GM18909 (cell line): ENCODE data around the gene PRSS48.
"Not testable (repeated sequence)": the region's sequence is repeated elsewhere in the genome, so short reads cannot be mapped to it uniquely, and the experiment has no call there.

Source experiments
- ATAC-seq: cut with Tn5 transposase; IDR thresholded peaks from one replicate; pipeline ENCODE4 v1.9.1; 2021; ENCODE audit warnings: mild to moderate bottlenecking; ENCODE audit not compliant: unreplicated experiment, poor library complexity

PRSS48 gene

GRCh38 chr4:151276787-151277562 lies at the start of gene PRSS48:
Gene PRSS48 (plus strand): TSS chr4:151277161. CDS start chr4:151277173, 12 bp downstream.
- ATAC-seq: no peak

- no peak for ATAC-seq
These were observed 49.8 kb upstream of the PRSS48 start for GRCh38 chr4:151227172-151227571.

- ATAC-seq: no peak
These were observed 49.2 kb upstream of the PRSS48 start for GRCh38 chr4:151227731-151228130.

- no peak for ATAC-seq
These were observed 48.5 kb upstream of the PRSS48 start for GRCh38 chr4:151228189-151229119.

GRCh38 chr4:151231915-151232595 lies 44.9 kb upstream of the PRSS48 start:
- no peak for ATAC-seq

- no peak for ATAC-seq
These were observed 43.4 kb upstream of the PRSS48 start for GRCh38 chr4:151233600-151233999.

- not testable (repeated sequence) for ATAC-seq
These were observed 41.6 kb upstream of the PRSS48 start for GRCh38 chr4:151235373-151235772.

- no peak for ATAC-seq
These were observed 40.9 kb upstream of the PRSS48 start for GRCh38 chr4:151236036-151236435.

- ATAC-seq: no peak
These were observed 38.5 kb upstream of the PRSS48 start for GRCh38 chr4:151238477-151238876.

- no peak for ATAC-seq
These were observed 37.4 kb upstream of the PRSS48 start for GRCh38 chr4:151239608-151240007.

GRCh38 chr4:151242305-151242704 lies 34.7 kb upstream of the PRSS48 start:
- ATAC-seq: no peak

- ATAC-seq: no peak
These were observed 30.2 kb upstream of the PRSS48 start for GRCh38 chr4:151246742-151247141.

GRCh38 chr4:151247395-151247794 lies 29.6 kb upstream of the PRSS48 start:
- ATAC-seq: no peak

GRCh38 chr4:151248519-151248918 lies 28.4 kb upstream of the PRSS48 start:
- ATAC-seq: no peak

GRCh38 chr4:151250706-151251105 lies 26.3 kb upstream of the PRSS48 start:
- no peak for ATAC-seq

GRCh38 chr4:151251603-151252304 lies 25.2 kb upstream of the PRSS48 start:
- no peak for ATAC-seq

GRCh38 chr4:151255226-151255625 lies 21.7 kb upstream of the PRSS48 start:
- ATAC-seq: not testable (repeated sequence)

- not testable (repeated sequence) for ATAC-seq
These were observed 21.3 kb upstream of the PRSS48 start for GRCh38 chr4:151255680-151256079.

GRCh38 chr4:151256134-151256533 lies 20.8 kb upstream of the PRSS48 start:
- ATAC-seq: no peak

- ATAC-seq: no peak
These were observed 19.3 kb upstream of the PRSS48 start for GRCh38 chr4:151257704-151258103.
